ENCODE measurements around the gene MGLL.

Gene MGLL

DNA sequence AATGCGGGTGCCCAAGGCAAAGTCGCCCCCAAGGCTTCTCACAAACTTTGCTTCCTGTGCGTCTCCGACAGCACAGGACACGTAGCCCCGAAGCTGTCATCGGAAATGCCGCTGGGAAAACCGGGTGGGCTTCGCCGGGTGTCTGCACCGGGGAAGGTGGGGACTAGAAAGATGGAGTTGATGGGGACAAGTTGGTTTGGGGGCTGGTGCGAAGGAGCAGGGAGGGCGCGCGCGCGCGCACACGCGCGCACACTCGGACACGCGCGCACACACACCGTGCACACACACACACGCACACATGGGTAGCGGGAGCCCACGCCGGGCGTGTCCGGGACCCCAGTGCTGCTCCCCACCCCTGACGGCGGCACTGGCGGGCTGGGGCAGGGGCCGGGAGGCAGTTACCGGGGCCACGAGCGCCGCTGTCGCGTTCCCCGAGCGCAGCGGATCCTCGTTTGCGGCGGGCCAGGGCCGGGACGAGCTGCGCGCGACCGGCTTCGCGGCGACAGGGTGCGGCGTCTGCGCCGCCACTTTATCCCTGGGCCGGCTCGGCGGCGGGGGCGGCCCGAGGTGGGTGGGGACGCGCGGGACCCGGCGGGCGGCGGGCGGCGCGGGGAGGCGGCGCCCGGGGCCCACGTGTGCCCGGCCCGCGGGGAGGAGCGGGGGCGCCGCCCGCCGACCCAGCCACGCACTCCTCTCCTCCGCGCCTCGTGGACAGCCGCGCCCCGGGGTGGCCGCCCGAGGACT, 539 bp upstream of the MGLL start:
- peak overlapping the region; percentile 30; the same call in 1 of the 2 replicates for H3K27ac ChIP-seq (ENCODE audit: low read depth, low read length)
- H3K4me2 ChIP-seq (ENCODE audit: low read depth, low read length, poor library complexity, severe bottlenecking) = peak overlapping the region; percentile 85
- 0 out of 2 replicates have a peak, but pooled peaks have one; percentile 19 for TF ChIP-seq EZH2phosphoT487 (conservative IDR thresholded peaks at IDR 0.05; ENCODE audit: low read length)
- TF ChIP-seq, protein P1, sequence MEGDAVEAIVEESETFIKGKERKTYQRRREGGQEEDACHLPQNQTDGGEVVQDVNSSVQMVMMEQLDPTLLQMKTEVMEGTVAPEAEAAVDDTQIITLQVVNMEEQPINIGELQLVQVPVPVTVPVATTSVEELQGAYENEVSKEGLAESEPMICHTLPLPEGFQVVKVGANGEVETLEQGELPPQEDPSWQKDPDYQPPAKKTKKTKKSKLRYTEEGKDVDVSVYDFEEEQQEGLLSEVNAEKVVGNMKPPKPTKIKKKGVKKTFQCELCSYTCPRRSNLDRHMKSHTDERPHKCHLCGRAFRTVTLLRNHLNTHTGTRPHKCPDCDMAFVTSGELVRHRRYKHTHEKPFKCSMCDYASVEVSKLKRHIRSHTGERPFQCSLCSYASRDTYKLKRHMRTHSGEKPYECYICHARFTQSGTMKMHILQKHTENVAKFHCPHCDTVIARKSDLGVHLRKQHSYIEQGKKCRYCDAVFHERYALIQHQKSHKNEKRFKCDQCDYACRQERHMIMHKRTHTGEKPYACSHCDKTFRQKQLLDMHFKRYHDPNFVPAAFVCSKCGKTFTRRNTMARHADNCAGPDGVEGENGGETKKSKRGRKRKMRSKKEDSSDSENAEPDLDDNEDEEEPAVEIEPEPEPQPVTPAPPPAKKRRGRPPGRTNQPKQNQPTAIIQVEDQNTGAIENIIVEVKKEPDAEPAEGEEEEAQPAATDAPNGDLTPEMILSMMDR (IDR thresholded peaks at IDR 0.05; ENCODE audit: insufficient read depth, low read length, poor library complexity, severe bottlenecking) = no peak
- H3F3A ChIP-seq (ENCODE audit: insufficient read depth) = peaks cover 8% of the 10 kb centered on the region
- H3K79me2 ChIP-seq (ENCODE audit: insufficient read depth, low read length) = no peaks in the 10 kb centered on the region
- 0 out of 2 replicates have a peak, but pooled peaks cover 3% of the 10 kb centered on the region for H3K9me3 ChIP-seq (ENCODE audit: insufficient read depth, low read length)
- H3K4me3 ChIP-seq (ENCODE audit: insufficient read depth, low read length, poor library complexity, severe bottlenecking) = peak overlapping the region; percentile 53
- no peaks in the 10 kb centered on the region for H3K9me2 ChIP-seq (replicated peaks; ENCODE audit: insufficient read depth, low read length)
- H3K27me3 ChIP-seq (ENCODE audit: low read length) = no peaks in the 10 kb centered on the region
- H2AFZ ChIP-seq (ENCODE audit: low read depth, low read length, severe bottlenecking) = peak overlapping the region; percentile 69
- peaks cover 5% of the 10 kb centered on the region; the same call in 1 of the 2 replicates for H3K36me3 ChIP-seq (ENCODE audit: low read length)
- no peaks in the 10 kb centered on the region for H4K20me1 ChIP-seq (ENCODE audit: low read depth, low read length)
- peak overlapping the region; percentile 61 for H3K9ac ChIP-seq (ENCODE audit: low read length)

DNA sequence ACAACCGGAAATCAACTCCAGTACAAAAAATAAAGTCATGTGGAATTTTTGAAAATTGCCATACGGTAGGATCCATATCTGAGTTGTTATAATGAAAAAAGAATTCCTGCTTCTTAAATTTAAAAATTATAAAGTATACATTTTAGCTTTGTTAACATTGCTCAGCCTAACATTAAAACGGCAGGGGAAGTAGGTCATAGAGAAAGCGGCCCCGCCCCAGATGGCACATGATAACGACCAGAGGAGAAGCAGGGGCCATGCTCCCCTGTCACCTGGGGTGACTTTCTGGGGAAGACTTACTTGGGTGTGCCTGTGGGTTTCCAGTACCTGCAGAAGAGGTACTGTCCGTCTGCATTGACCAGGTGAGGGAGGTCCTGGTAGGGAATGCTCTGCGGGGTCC, 921 bp downstream of the MGLL start:
- H3K4me2 ChIP-seq (ENCODE audit: low read depth, low read length, poor library complexity, severe bottlenecking) = peak overlapping the region; percentile 85
- H3K4me3 ChIP-seq (ENCODE audit: insufficient read depth, low read length, poor library complexity, severe bottlenecking) = no peak overlapping the region
- peak overlapping the region; percentile 61; the same call in 1 of the 2 replicates for H3K9ac ChIP-seq (ENCODE audit: low read length)
- no peaks in the 10 kb centered on the region for H3K9me2 ChIP-seq (replicated peaks; ENCODE audit: insufficient read depth, low read length)
- no peaks in the 10 kb centered on the region for H3K27me3 ChIP-seq (ENCODE audit: low read length)
- no peaks in the 10 kb centered on the region for H3K36me3 ChIP-seq (ENCODE audit: low read length)
- peaks cover 8% of the 10 kb centered on the region for H3F3A ChIP-seq (ENCODE audit: insufficient read depth)
- H4K20me1 ChIP-seq (ENCODE audit: low read depth, low read length) = no peaks in the 10 kb centered on the region
- H3K79me2 ChIP-seq (ENCODE audit: insufficient read depth, low read length) = no peaks in the 10 kb centered on the region
- H3K27ac ChIP-seq (ENCODE audit: low read depth, low read length) = 0 out of 2 replicates have a peak overlapping the region, but pooled peaks have one; percentile 30
- TF ChIP-seq EZH2phosphoT487 (conservative IDR thresholded peaks at IDR 0.05; ENCODE audit: low read length) = no peak
- TF ChIP-seq, protein P1 (IDR thresholded peaks at IDR 0.05; ENCODE audit: insufficient read depth, low read length, poor library complexity, severe bottlenecking) = no peak
- no peak overlapping the region for H2AFZ ChIP-seq (ENCODE audit: low read depth, low read length, severe bottlenecking)
- no peaks in the 10 kb centered on the region for H3K9me3 ChIP-seq (ENCODE audit: insufficient read depth, low read length)

DNA sequence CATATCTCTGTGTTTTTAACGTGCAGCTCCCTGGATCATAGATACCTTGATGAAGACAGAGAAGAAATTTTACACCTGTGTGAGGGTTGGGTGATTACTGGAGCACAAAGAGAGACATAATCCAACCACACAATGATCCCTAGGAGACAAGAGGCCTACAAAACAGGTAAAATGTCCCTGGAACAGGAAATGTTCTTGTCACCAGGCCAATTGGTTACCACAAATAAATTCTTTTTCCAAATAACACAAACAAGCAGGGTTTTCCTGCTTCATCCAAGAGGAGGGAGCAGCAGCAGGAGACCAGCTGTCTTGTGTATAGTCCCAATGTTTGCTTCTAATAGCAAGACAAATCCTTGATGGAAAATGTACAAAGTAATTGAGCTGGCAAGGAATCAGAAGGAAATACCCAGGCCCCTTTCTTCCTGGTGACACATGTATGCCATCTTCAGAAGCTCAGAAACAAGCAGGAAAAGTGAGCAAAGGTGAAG, 1.4 kb downstream of the MGLL start:
- H3K9me2 ChIP-seq (replicated peaks; ENCODE audit: insufficient read depth, low read length) = no peaks in the 10 kb centered on the region
- peaks cover 7% of the 10 kb centered on the region for H3F3A ChIP-seq (ENCODE audit: insufficient read depth)
- H3K4me2 ChIP-seq (ENCODE audit: low read depth, low read length, poor library complexity, severe bottlenecking) = peak overlapping the region; percentile 85
- H4K20me1 ChIP-seq (ENCODE audit: low read depth, low read length) = no peaks in the 10 kb centered on the region
- TF ChIP-seq, protein P1 (IDR thresholded peaks at IDR 0.05; ENCODE audit: insufficient read depth, low read length, poor library complexity, severe bottlenecking) = no peak
- TF ChIP-seq EZH2phosphoT487 (conservative IDR thresholded peaks at IDR 0.05; ENCODE audit: low read length) = no peak
- H3K79me2 ChIP-seq (ENCODE audit: insufficient read depth, low read length) = no peaks in the 10 kb centered on the region
- H3K4me3 ChIP-seq (ENCODE audit: insufficient read depth, low read length, poor library complexity, severe bottlenecking) = no peak overlapping the region
- H3K36me3 ChIP-seq (ENCODE audit: low read length) = no peaks in the 10 kb centered on the region
- H3K27ac ChIP-seq (ENCODE audit: low read depth, low read length) = no peak overlapping the region
- H3K9ac ChIP-seq (ENCODE audit: low read length) = no peak overlapping the region
- H3K27me3 ChIP-seq (ENCODE audit: low read length) = no peaks in the 10 kb centered on the region
- H3K9me3 ChIP-seq (ENCODE audit: insufficient read depth, low read length) = no peaks in the 10 kb centered on the region
- H2AFZ ChIP-seq (ENCODE audit: low read depth, low read length, severe bottlenecking) = no peak overlapping the region
